Spleen (tissue), 11 donors: ENCODE data around the gene CCDC88B. TPM values are rescaled to one million over a fixed set of nuclear protein-coding genes. Genes with fewer than 3 reads are reported as not detected.
A peak's percentile ranks its signal among the peaks of the same experiment; 100 is the strongest.

Experiments
- DNase-seq: peaks from one replicate; pipeline ENCODE4 v3.0.0-alpha.2; 2020
- H3K27ac ChIP-seq, 8 donors: fragments of 200-600 bp; sonication (generic) in 7 of 8; 1 replicate in 4 of 8; 2 replicates in 4 of 8; pipeline versions ENCODE4 v1.5.0 to v1.8.0; 2016 to 2021; ENCODE audit warnings: inconsistent platforms in 4 of 8, mild to moderate bottlenecking in 4 of 8, moderate library complexity in 1 of 8
- H3K27me3 ChIP-seq, 7 donors: fragments of 200-600 bp; sonication (generic) in 6 of 7; replicated peaks in 1 of 7; 1 replicate in 4 of 7; 2 replicates in 3 of 7; pipeline versions ENCODE4 v1.5.0 to v1.8.0; 2016 to 2021; ENCODE audit warnings: inconsistent platforms in 3 of 7, mild to moderate bottlenecking in 1 of 7
- H3K36me3 ChIP-seq, 6 donors: fragments of 200-600 bp; sonication (generic) in 5 of 6; 1 replicate in 4 of 6; 2 replicates in 2 of 6; pipeline versions ENCODE4 v1.5.0 to v1.8.0; 2016 to 2021; ENCODE audit warnings: inconsistent platforms in 2 of 6
- H3K4me1 ChIP-seq, 6 donors: fragments of 200-600 bp; sonication (generic) in 5 of 6; 1 replicate in 3 of 6; 2 replicates in 3 of 6; pipeline versions ENCODE4 v1.5.0 to v1.8.0; 2016 to 2021; ENCODE audit warnings: inconsistent platforms in 3 of 6
- H3K4me3 ChIP-seq, 8 donors: fragments of 200-600 bp; sonication (generic) in 7 of 8; 1 replicate in 4 of 8; 2 replicates in 4 of 8; pipeline versions ENCODE4 v1.5.0 to v1.8.0; 2016 to 2021; ENCODE audit warnings: inconsistent platforms in 4 of 8, mild to moderate bottlenecking in 4 of 8, moderate library complexity in 2 of 8
- H3K9me3 ChIP-seq, 8 donors: fragments of 200-600 bp; sonication (generic) in 7 of 8; 1 replicate in 4 of 8; 2 replicates in 4 of 8; pipeline versions ENCODE4 v1.5.0 to v1.8.0; 2016 to 2021; ENCODE audit warnings: inconsistent platforms in 4 of 8
- POLR2A ChIP-seq, 3 donors: fragments of 450-650 bp; IDR thresholded peaks; one replicate each; pipeline ENCODE4 v1.5.1; 2017; ENCODE audit warnings: antibody characterized with exemption in 3 of 3, mild to moderate bottlenecking in 1 of 3
- POLR2AphosphoS5 ChIP-seq, 3 donors: sonication (generic); formaldehyde crosslinking; IDR thresholded peaks; one replicate each; pipeline ENCODE4 v1.5.1; 2017; ENCODE audit warnings: antibody characterized with exemption in 3 of 3
- WGBS, 5 donors: extraction: QIAGEN DNeasy Blood & Tissue Kit in 3 of 5; methylation state at CpG; one replicate each; pipeline versions ENCODE4 v1.1.5 to v1.1.7; 2013 to 2018; 5-methylcytosine and 5-hydroxymethylcytosine counted together
- intact Hi-C: fragments of 100-400 bp; cut with DNase I; formaldehyde crosslinking; loops from one replicate; pipeline ENCODE4 v1.15.0; 2023; ENCODE audit warnings: low total_unique reads
- polyA plus RNA-seq, 3 donors: library from polyadenylated mRNA; stranded (reverse); fragments of 200-250 nt; gene quantifications; one replicate each; pipeline ENCODE4 v1.2.1, GENCODE V29; 2013
- total RNA-seq, 7 donors: library from RNA; depleted of rRNA in 3 of 7; stranded (reverse); fragments of >200 nt in 3 of 7; fragmentation: NEBNext Ultra II Directional in 4 of 7; extraction: Animal tissue kit (Norgen Biotek cat#: 25700) in 4 of 7; gene quantifications; one replicate each; pipeline versions ENCODE4 v1.1.0 to v1.2.1, GENCODE V29; 2016 to 2021
- TF ChIP-seq, protein P1 (sequence below), 11 experiments: fragments of 200-600 bp in 7 of 11; fragments of 450-650 bp in 4 of 11; sonication (generic) in 4 of 11; IDR thresholded peaks in 8 of 11; conservative IDR thresholded peaks in 3 of 11; 1 replicate in 7 of 11; 2 replicates in 4 of 11; pipeline versions ENCODE4 v1.4.0 to v1.8.0; 2016 to 2021; ENCODE audit warnings: antibody characterized with exemption in 11 of 11, inconsistent platforms in 4 of 11, mild to moderate bottlenecking in 1 of 11
- donor health status: healthy with polysubstance abuse.
- donor health status: DM: no; HTN: no; CAD: no; lungs with moderate emphysema.
- donor health status: DM: no; HTN: no; CAD: no.
- donor health status: Bipolar disorder and iron deficiency.
- donor health status: healthy.
- donor health status: DM: no; HTN: no; CAD: no.
- donor health status: DM: yes; HTN: yes; CAD: no.

The CCDC88B gene
- total and polyA plus RNA-seq, 10 donors: 64.3 to 638 (median 106) TPM

DNA sequence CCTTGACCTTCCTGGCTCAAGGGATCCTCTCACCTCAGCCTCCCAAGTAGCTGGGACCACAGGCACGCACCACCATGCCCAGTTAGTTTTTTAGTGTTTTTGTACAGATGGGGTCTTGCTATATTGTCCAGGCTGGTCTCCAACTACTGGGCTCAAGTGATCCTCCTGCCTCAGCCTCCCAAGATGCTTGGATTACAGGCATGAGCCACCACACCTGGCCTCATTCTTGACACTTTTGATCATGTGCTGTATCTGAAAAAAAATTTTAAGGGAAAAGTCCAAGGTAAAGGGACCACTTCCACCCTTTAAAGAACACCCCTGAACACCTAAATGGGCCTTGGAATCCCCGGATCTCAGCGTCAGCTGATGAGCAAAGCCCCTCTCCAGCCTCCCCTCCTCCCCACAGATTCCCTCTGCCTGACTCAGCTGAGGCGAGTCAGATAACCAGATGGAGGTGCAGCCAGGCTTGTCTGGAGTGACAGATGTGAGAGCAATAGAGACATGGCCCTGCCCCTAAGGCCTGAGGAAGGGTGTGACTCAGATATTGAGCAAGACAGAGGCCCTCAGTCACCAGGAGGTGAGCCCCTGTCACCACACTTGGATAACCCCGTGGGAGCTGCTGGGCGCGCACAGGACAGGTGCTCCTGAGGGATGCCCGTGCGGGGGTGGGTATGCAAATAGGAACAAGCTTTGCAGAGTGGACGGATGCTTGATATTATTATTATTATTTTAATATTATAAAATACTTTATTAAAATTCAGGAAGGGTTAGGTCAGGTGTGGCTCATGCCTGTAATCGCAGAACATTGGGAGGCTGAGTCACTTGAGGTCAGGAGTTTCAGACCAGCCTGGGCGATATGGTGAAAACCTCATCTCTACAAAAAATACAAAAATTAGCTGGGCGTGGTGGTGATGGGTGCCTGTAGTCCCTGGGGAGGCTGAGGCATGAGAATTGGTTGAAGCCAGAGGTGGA, 5.0 kb upstream of the CCDC88B start:
- no peaks in the 10 kb centered on the region for H3K9me3 ChIP-seq
- intact Hi-C loops: no loop called here
- H3K27ac ChIP-seq: peak overlapping the region in 6 of 8 donors; percentile 15 to 64 (median 43)
- H3K4me1 ChIP-seq: peaks cover 17 to 84% (median 43%) of the 10 kb centered on the region in 6 donors
- H3K27me3 ChIP-seq: no peaks in the 10 kb centered on the region
- DNase-seq: no peak
- 41 to 58% (median 52%) methylated on average over 13 of the region's 13 CpGs for WGBS, 5 donors
- peaks cover 0 to 12% (median 0%) of the 10 kb centered on the region in 6 donors for H3K36me3 ChIP-seq
- H3K4me3 ChIP-seq: no peak overlapping the region
- TF ChIP-seq POLR2AphosphoS5 (IDR thresholded peaks at IDR 0.05): peak in 2 of 3 donors; percentile 43 to 54
- TF ChIP-seq POLR2A (IDR thresholded peaks at IDR 0.05): no peak
- TF ChIP-seq, protein P1, sequence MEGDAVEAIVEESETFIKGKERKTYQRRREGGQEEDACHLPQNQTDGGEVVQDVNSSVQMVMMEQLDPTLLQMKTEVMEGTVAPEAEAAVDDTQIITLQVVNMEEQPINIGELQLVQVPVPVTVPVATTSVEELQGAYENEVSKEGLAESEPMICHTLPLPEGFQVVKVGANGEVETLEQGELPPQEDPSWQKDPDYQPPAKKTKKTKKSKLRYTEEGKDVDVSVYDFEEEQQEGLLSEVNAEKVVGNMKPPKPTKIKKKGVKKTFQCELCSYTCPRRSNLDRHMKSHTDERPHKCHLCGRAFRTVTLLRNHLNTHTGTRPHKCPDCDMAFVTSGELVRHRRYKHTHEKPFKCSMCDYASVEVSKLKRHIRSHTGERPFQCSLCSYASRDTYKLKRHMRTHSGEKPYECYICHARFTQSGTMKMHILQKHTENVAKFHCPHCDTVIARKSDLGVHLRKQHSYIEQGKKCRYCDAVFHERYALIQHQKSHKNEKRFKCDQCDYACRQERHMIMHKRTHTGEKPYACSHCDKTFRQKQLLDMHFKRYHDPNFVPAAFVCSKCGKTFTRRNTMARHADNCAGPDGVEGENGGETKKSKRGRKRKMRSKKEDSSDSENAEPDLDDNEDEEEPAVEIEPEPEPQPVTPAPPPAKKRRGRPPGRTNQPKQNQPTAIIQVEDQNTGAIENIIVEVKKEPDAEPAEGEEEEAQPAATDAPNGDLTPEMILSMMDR (IDR thresholded peaks at IDR 0.05 in 8 of 11, conservative IDR thresholded peaks at IDR 0.05 in 3 of 11): no peak

GRCh38 chr11:64337538-64338249, 2.3 kb upstream of the CCDC88B start:
- peaks cover 0 to 5% (median 0%) of the 10 kb centered on the region in 7 donors for H3K27me3 ChIP-seq
- peaks cover 0 to 12% (median 0%) of the 10 kb centered on the region in 6 donors for H3K36me3 ChIP-seq
- no peaks in the 10 kb centered on the region for H3K9me3 ChIP-seq
- H3K27ac ChIP-seq: no peak overlapping the region
- no peak for DNase-seq
- no peak overlapping the region for H3K4me3 ChIP-seq
- no peak for TF ChIP-seq POLR2A (IDR thresholded peaks at IDR 0.05)
- TF ChIP-seq, protein P1 (IDR thresholded peaks at IDR 0.05 in 8 of 11, conservative IDR thresholded peaks at IDR 0.05 in 3 of 11): no peak
- no peak for TF ChIP-seq POLR2AphosphoS5 (IDR thresholded peaks at IDR 0.05)
- intact Hi-C loops: no loop called here
- 73 to 87% (median 77%) methylated on average over 8 of the region's 8 CpGs for WGBS, 5 donors
- peaks cover 22 to 84% (median 48%) of the 10 kb centered on the region in 6 donors for H3K4me1 ChIP-seq

GRCh38 chr11:64338716-64339115, 1.3 kb upstream of the CCDC88B start:
- Histone ChIP-seq H3K27me3 (peaks cover 0 to 5% (median 0%) of the 10 kb centered on the region in 7 donors), H3K36me3 (peaks cover 0 to 21% (median 4%) of the 10 kb centered on the region in 6 donors), H3K4me1 (peaks cover 22 to 91% (median 54%) of the 10 kb centered on the region in 6 donors), H3K9me3 (no peaks in the 10 kb centered on the region), H3K27ac (peak overlapping the region in 6 of 8 donors; percentile 71 to 95 (median 92)), H3K4me3 (peak overlapping the region in 1 of 8 donors; percentile 82)
- TF ChIP-seq POLR2A (IDR thresholded peaks at IDR 0.05) (no peak), POLR2AphosphoS5 (IDR thresholded peaks at IDR 0.05) (no peak)
- TF ChIP-seq, protein P1 (IDR thresholded peaks at IDR 0.05 in 8 of 11, conservative IDR thresholded peaks at IDR 0.05 in 3 of 11): no peak
- intact Hi-C loops: no loop called here
- no peak for DNase-seq
- 78 to 92% (median 83%) methylated on average over 8 of the region's 8 CpGs for WGBS, 5 donors
